H1 (cell line): ENCODE data around the gene LNPEP. TPM values are rescaled to one million over a fixed set of nuclear protein-coding genes. Genes with fewer than 3 reads are reported as not detected.

ENCODE experiments used
- CTCF ChIA-PET: fragments of 300-600 bp; sonication (Branson Sonifier 250); formaldehyde crosslinking; loops from one replicate; lab custom pipeline; 2021; ENCODE audit not compliant: partially characterized antibody; lab: Charles Lee
- POLR2A ChIA-PET: fragments of 300-600 bp; sonication (Branson Sonifier 250); formaldehyde crosslinking; loops from one replicate; lab custom pipeline; 2021; ENCODE audit warnings: inconsistent platforms; ENCODE audit not compliant: partially characterized antibody; lab: Charles Lee
- DNase-seq, 2 experiments: peaks; one replicate each; pipeline versions ENCODE4 v3.0.0 to v3.0.0-alpha.2; 2010 to 2022; ENCODE audit warnings: low spot score in 2 of 2, low read depth in 1 of 2, mixed read lengths in 1 of 2
- FAIRE-seq: peaks from 2 replicates; lab custom pipeline; 2011; peaks lifted over from hg19 to GRCh38; lab: Jason Lieb, UNC
- H2AFZ ChIP-seq: 2 replicates; pipeline ENCODE4 v1.8.1; 2012; ENCODE audit warnings: low read length, inconsistent platforms
- H2AK5ac ChIP-seq: 2 replicates; pipeline ENCODE4 v1.6.1; 2013; ENCODE audit warnings: low read depth, low read length
- H2BK120ac ChIP-seq: replicated peaks from 2 replicates; pipeline ENCODE3; 2013; ENCODE audit warnings: low read depth, low read length, inconsistent platforms
- H2BK12ac ChIP-seq: 2 replicates; pipeline ENCODE4 v1.6.1; 2013; ENCODE audit warnings: low read depth, low read length
- H2BK15ac ChIP-seq: 2 replicates; pipeline ENCODE4 v1.6.1; 2013; ENCODE audit warnings: low read length
- H2BK20ac ChIP-seq: 2 replicates; pipeline ENCODE4 v1.6.1; 2013; ENCODE audit warnings: low read length
- H2BK5ac ChIP-seq: 2 replicates; pipeline ENCODE4 v1.6.1; 2013; ENCODE audit warnings: low read depth, low read length
- H3K14ac ChIP-seq: 2 replicates; pipeline ENCODE4 v1.6.1; 2013; ENCODE audit warnings: inconsistent platforms; ENCODE audit not compliant: insufficient read length
- H3K18ac ChIP-seq: 2 replicates; pipeline ENCODE4 v1.6.1; 2013; ENCODE audit warnings: low read length; ENCODE audit errors: extremely low read depth
- H3K23ac ChIP-seq: 2 replicates; pipeline ENCODE4 v1.6.1; 2013; ENCODE audit warnings: inconsistent platforms; ENCODE audit not compliant: insufficient read length
- H3K23me2 ChIP-seq: 2 replicates; pipeline ENCODE4 v1.6.1; 2013; ENCODE audit warnings: low read depth, low read length
- H3K27ac ChIP-seq: 2 replicates; pipeline ENCODE4 v1.6.1; 2011; ENCODE audit warnings: low read depth, low read length, inconsistent platforms
- H3K27me3 ChIP-seq, 4 experiments: replicated peaks in 1 of 4; 1 replicate in 1 of 4; 2 replicates in 3 of 4; pipeline versions ENCODE4 v1.6.1 to v1.8.1; 2011 to 2013; ENCODE audit warnings: low read length in 3 of 4, mild to moderate bottlenecking in 3 of 4, inconsistent platforms in 2 of 4, mixed read lengths in 2 of 4, moderate library complexity in 1 of 4; ENCODE audit not compliant: control insufficient read depth in 3 of 4, insufficient read depth in 3 of 4; ENCODE audit errors: extremely low read depth in 1 of 4
- H3K36me3 ChIP-seq, 4 experiments: 2 replicates each; pipeline versions ENCODE4 v1.6.1 to v1.8.1; 2011 to 2013; ENCODE audit warnings: mild to moderate bottlenecking in 4 of 4, low read length in 3 of 4, moderate library complexity in 2 of 4, control low read depth in 1 of 4, inconsistent platforms in 1 of 4; ENCODE audit not compliant: insufficient read depth in 4 of 4, control insufficient read depth in 2 of 4
- H3K4ac ChIP-seq: replicated peaks from 2 replicates; pipeline ENCODE3; 2013; ENCODE audit warnings: low read length, low read depth, mixed read lengths, inconsistent platforms; ENCODE audit not compliant: insufficient read length
- H3K4me1 ChIP-seq, 4 experiments: replicated peaks in 1 of 4; 1 replicate in 1 of 4; 2 replicates in 3 of 4; pipeline versions ENCODE4 v1.6.1 to v1.8.1; 2011 to 2013; ENCODE audit warnings: low read length in 3 of 4, inconsistent platforms in 2 of 4, mixed read lengths in 1 of 4; ENCODE audit not compliant: insufficient read depth in 4 of 4, control insufficient read depth in 3 of 4
- H3K4me2 ChIP-seq, 2 experiments: 2 replicates each; pipeline versions ENCODE4 v1.6.1 to v1.8.1; 2011 to 2013; ENCODE audit warnings: low read depth in 2 of 2, low read length in 2 of 2, control low read depth in 1 of 2, inconsistent platforms in 1 of 2, mild to moderate bottlenecking in 1 of 2; ENCODE audit not compliant: insufficient read depth in 1 of 2
- H3K4me3 ChIP-seq, 4 experiments: fragments of 200-600, 300-600 bp in 1 of 4; sonication (generic), shearing (Covaris generic), sonication (Bioruptor Twin) in 1 of 4; 2 replicates each; pipeline versions ENCODE4 v1.5.1 to v1.8.1; 2011 to 2016; ENCODE audit warnings: low read length in 4 of 4, low read depth in 3 of 4, control low read depth in 2 of 4, inconsistent platforms in 2 of 4, mild to moderate bottlenecking in 2 of 4, mixed read lengths in 1 of 4, moderate library complexity in 1 of 4; ENCODE audit not compliant: insufficient read depth in 2 of 4; ENCODE audit errors: extremely low read depth in 1 of 4
- H3K56ac ChIP-seq: replicated peaks from 2 replicates; pipeline ENCODE3; 2013; ENCODE audit warnings: low read depth, mild to moderate bottlenecking, mixed read lengths, low read length, inconsistent platforms; ENCODE audit not compliant: insufficient read length
- H3K79me1 ChIP-seq: 2 replicates; pipeline ENCODE4 v1.6.1; 2013; ENCODE audit warnings: low read depth, low read length, control low read depth
- H3K79me2 ChIP-seq, 2 experiments: 2 replicates each; pipeline versions ENCODE4 v1.6.1 to v1.8.1; 2012 to 2013; ENCODE audit warnings: low read length in 2 of 2, mild to moderate bottlenecking in 2 of 2, inconsistent platforms in 1 of 2; ENCODE audit not compliant: insufficient read depth in 2 of 2, control insufficient read depth in 1 of 2
- H3K9ac ChIP-seq, 4 experiments: replicated peaks in 1 of 4; 1 replicate in 1 of 4; 2 replicates in 3 of 4; pipeline versions ENCODE4 v1.6.1 to v1.8.1; 2011 to 2013; ENCODE audit warnings: low read depth in 3 of 4, low read length in 3 of 4, control low read depth in 2 of 4, mild to moderate bottlenecking in 2 of 4, moderate library complexity in 2 of 4, inconsistent platforms in 1 of 4; ENCODE audit errors: extremely low read depth in 1 of 4
- H3K9me3 ChIP-seq, 2 experiments: 2 replicates each; pipeline versions ENCODE4 v1.6.1 to v1.8.1; 2012 to 2013; ENCODE audit warnings: mild to moderate bottlenecking in 2 of 2, moderate library complexity in 2 of 2, control low read depth in 1 of 2, inconsistent platforms in 1 of 2, low read depth in 1 of 2, low read length in 1 of 2, mixed read lengths in 1 of 2; ENCODE audit not compliant: insufficient read depth in 2 of 2
- H4K20me1 ChIP-seq, 2 experiments: replicated peaks in 1 of 2; 2 replicates each; pipeline versions ENCODE3 to v1.8.1; 2011 to 2013; ENCODE audit warnings: inconsistent platforms in 2 of 2, low read length in 2 of 2, mild to moderate bottlenecking in 1 of 2; ENCODE audit not compliant: insufficient read depth in 2 of 2, control insufficient read depth in 1 of 2
- H4K5ac ChIP-seq: 2 replicates; pipeline ENCODE4 v1.6.1; 2013; ENCODE audit warnings: low read length, low read depth, mixed read lengths, inconsistent platforms; ENCODE audit not compliant: insufficient read length
- H4K8ac ChIP-seq: 2 replicates; pipeline ENCODE4 v1.8.0; 2013; ENCODE audit warnings: mild to moderate bottlenecking, moderate library complexity, low read length, inconsistent platforms; ENCODE audit not compliant: insufficient read depth; ENCODE audit errors: extremely low read depth
- H4K91ac ChIP-seq: replicated peaks from 2 replicates; pipeline ENCODE3; 2013; ENCODE audit warnings: low read length, mixed read lengths, inconsistent platforms; ENCODE audit not compliant: insufficient read length
- CBX5 ChIP-seq: fragments of 300-800, 300-1000 bp; sonication (generic); IDR thresholded peaks from 2 replicates; pipeline ENCODE4 v1.7.1; 2016; ENCODE audit warnings: antibody characterized with exemption, low read length, low read depth
- EP300 ChIP-seq, 2 experiments: IDR thresholded peaks; 1 replicate in 1 of 2; 2 replicates in 1 of 2; pipeline ENCODE4 v1.6.1; 2011 to 2012; ENCODE audit warnings: low read depth in 2 of 2, low read length in 2 of 2, mild to moderate bottlenecking in 2 of 2, borderline replicate concordance in 1 of 2, inconsistent platforms in 1 of 2, moderate library complexity in 1 of 2
- KDM4A ChIP-seq: IDR thresholded peaks from one replicate; pipeline ENCODE4 v1.7.1; 2012; ENCODE audit warnings: low read depth, mild to moderate bottlenecking, moderate library complexity, low read length, inconsistent platforms; ENCODE audit not compliant: severe bottlenecking
- POLR2A ChIP-seq, 2 experiments: IDR thresholded peaks; 1 replicate in 1 of 2; 2 replicates in 1 of 2; pipeline ENCODE4 v1.6.1; 2011; ENCODE audit warnings: low read depth in 2 of 2, low read length in 2 of 2, mild to moderate bottlenecking in 2 of 2; ENCODE audit errors: control extremely low read depth in 1 of 2
- SIN3A ChIP-seq, 2 experiments: IDR thresholded peaks in 1 of 2; conservative IDR thresholded peaks in 1 of 2; 2 replicates each; pipeline ENCODE4 v1.6.1; 2011 to 2012; ENCODE audit warnings: low read length in 2 of 2, improper control_type of control experiment in 1 of 2, low read depth in 1 of 2, mild to moderate bottlenecking in 1 of 2
- SP4 ChIP-seq: IDR thresholded peaks from 2 replicates; pipeline ENCODE4 v1.6.1; 2012; ENCODE audit warnings: low read length, inconsistent platforms
- SUZ12 ChIP-seq: fragments of 200-600 bp; sonication (generic); IDR thresholded peaks from 2 replicates; pipeline ENCODE4 v1.6.1; 2012; ENCODE audit warnings: mild to moderate bottlenecking, inconsistent platforms, low read length, moderate library complexity, mixed read lengths
- WGBS, 2 experiments: shearing (Covaris generic) in 1 of 2; methylation state at CpG; one replicate each; pipeline versions ENCODE4 v1.1.6 to v1.1.7; 2013 to 2015; ENCODE audit warnings: low lambda C conversion rate in 2 of 2, mixed read lengths in 2 of 2, inconsistent platforms in 1 of 2, low coverage in 1 of 2, missing lambda C conversion rate in 1 of 2; ENCODE audit not compliant: insufficient replicate concordance in 2 of 2, insufficient coverage in 1 of 2, insufficient read length in 1 of 2; ENCODE audit errors: extremely low coverage in 1 of 2, missing lambda C conversion rate in 1 of 2; 5-methylcytosine and 5-hydroxymethylcytosine counted together
- polyA plus RNA-seq, 7 experiments: library from polyadenylated mRNA; depleted of rRNA in 3 of 7; stranded (reverse) in 5 of 7; unstranded in 2 of 7; fragments of >200 nt in 5 of 7; fragments of 200-250 nt in 2 of 7; gene quantifications; 1 replicate in 5 of 7; 2 replicates in 1 of 7; 4 replicates in 1 of 7; pipeline versions ENCODE4 v1.2.1 to v1.2.3, GENCODE V29; 2011 to 2013; ENCODE audit warnings: missing spikeins in 2 of 7, mixed read lengths in 2 of 7
- total RNA-seq: library from RNA; stranded (reverse); fragmentation: NEBNext Ultra II Directional; extraction: Animal tissue kit (Norgen Biotek cat#: 25700); gene quantifications from 2 replicates; pipeline ENCODE4 v1.2.1, GENCODE V29; 2021
- TF ChIP-seq, protein P1 (sequence below): IDR thresholded peaks from 2 replicates; pipeline ENCODE4 v1.6.1; 2011; ENCODE audit warnings: low read depth, mild to moderate bottlenecking, low read length; ENCODE audit not compliant: insufficient read depth

The LNPEP gene
- total and polyA plus RNA-seq, 2 of the 8 experiments (the other 6 are each of a cell fraction or from before 2014, with no cell fraction given) = 1.8 to 4.5 TPM

DNA sequence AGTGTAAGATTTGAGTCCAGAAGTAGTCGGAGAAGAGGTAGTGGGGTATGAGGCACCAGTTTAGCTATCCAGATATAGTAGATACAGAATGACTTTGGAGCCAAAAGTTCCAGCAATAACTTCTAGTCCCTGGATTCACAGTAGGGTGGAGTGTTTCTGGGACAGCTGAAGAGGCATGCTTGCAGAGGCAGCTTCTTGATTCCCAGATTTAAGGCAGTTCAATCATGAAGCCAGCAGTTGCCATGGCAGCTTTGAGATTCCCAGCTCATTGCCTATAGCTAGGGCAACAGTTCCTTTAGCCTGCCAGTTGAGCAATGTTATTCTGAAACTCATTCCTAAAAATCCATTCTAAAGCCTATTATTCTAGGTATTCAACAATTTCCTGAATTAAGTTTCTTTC, 127.4 kb downstream of the LNPEP start:
- Histone ChIP-seq H3K27ac (no peak overlapping the region), H3K36me3 (no peaks in the 10 kb centered on the region), H2BK120ac (no peak overlapping the region), H2BK12ac (no peak overlapping the region), H2AFZ (no peak overlapping the region), H2BK20ac (no peak overlapping the region), H4K5ac (no peak overlapping the region), H2BK5ac (no peak overlapping the region), H3K79me1 (no peaks in the 10 kb centered on the region), H3K4ac (no peak overlapping the region), H3K79me2 (no peaks in the 10 kb centered on the region), H3K18ac (no peak overlapping the region), H3K23me2 (no peaks in the 10 kb centered on the region), H3K4me3 (no peak overlapping the region), H3K23ac (no peak overlapping the region), H4K91ac (no peak overlapping the region), H3K9ac (no peak overlapping the region), H4K8ac (no peak overlapping the region), H3K27me3 (no peaks in the 10 kb centered on the region), H2AK5ac (no peak overlapping the region), H3K56ac (no peak overlapping the region), H3K4me2 (no peak overlapping the region), H3K14ac (no peak overlapping the region), H2BK15ac (no peak overlapping the region), H3K9me3 (no peaks in the 10 kb centered on the region), H3K4me1 (peaks cover 0 to 6% (median 2%) of the 10 kb centered on the region in 4 experiments; a peak in 2 of 7 replicates), H4K20me1 (no peaks in the 10 kb centered on the region)
- FAIRE-seq (no peak), DNase-seq (no peak)
- ChIA-PET POLR2A (no interaction called here), CTCF (interaction anchor here (1.0 to 1.5 kb wide), 2 partner anchors 66 to 79 kb away, joined by 4 to 6 read pairs; partner anchors contain the start of gene LIX1)
- WGBS, 2 experiments = 89% methylated on average over 1 of the region's 1 CpG; no CpG with 5 or more reads in 1 of the 2 experiments
- TF ChIP-seq, protein P1, sequence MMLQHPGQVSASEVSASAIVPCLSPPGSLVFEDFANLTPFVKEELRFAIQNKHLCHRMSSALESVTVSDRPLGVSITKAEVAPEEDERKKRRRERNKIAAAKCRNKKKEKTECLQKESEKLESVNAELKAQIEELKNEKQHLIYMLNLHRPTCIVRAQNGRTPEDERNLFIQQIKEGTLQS = no peak
- TF ChIP-seq POLR2A (IDR thresholded peaks at IDR 0.05; ENCODE audit: control extremely low read depth in 1 of 2, low read depth in 2 of 2, low read length in 2 of 2) (no peak), SP4 (no peak), SUZ12 (no peak), CBX5 (no peak), EP300 (IDR thresholded peaks at IDR 0.05; ENCODE audit: borderline replicate concordance in 1 of 2, low read depth in 2 of 2, low read length in 2 of 2) (no peak), KDM4A (no peak), SIN3A (conservative IDR thresholded peaks at IDR 0.05 in 1 of 2, IDR thresholded peaks at IDR 0.05 in 1 of 2; ENCODE audit: low read depth in 1 of 2, low read length in 2 of 2) (no peak)
